CD4-positive, CD25-positive, alpha-beta regulatory T cell (primary cell): ENCODE results near the gene CAB39. TPM values are rescaled to one million over a fixed set of nuclear protein-coding genes. Genes with fewer than 3 reads are reported as not detected.
A peak's percentile ranks its signal among the peaks of the same experiment; 100 is the strongest.

ENCODE experiments used
- ATAC-seq, 2 donors: fragments of 150-1000 bp; cut with Tn5 transposase; one replicate each; pipeline ENCODE4 v1.10.0; 2021; ENCODE audit warnings: low read depth in 2 of 2, moderate number of reproducible peaks in 2 of 2, moderate library complexity in 1 of 2
- DNase-seq, 3 donors: peaks; one replicate each; pipeline versions ENCODE4 v3.0.0 to v3.0.0-alpha.2; 2012 to 2022; ENCODE audit warnings: mixed read lengths in 1 of 3
- H3K27ac ChIP-seq: one replicate; pipeline ENCODE4 v1.7.0; 2013; ENCODE audit warnings: mild to moderate bottlenecking, low read length; ENCODE audit not compliant: insufficient read depth, poor library complexity, severe bottlenecking
- H3K27me3 ChIP-seq: one replicate; pipeline ENCODE4 v1.7.0; 2013; ENCODE audit warnings: low read length; ENCODE audit not compliant: control insufficient read depth, insufficient read depth
- H3K36me3 ChIP-seq: one replicate; pipeline ENCODE4 v1.7.0; 2013; ENCODE audit warnings: mild to moderate bottlenecking, low read length, moderate library complexity; ENCODE audit not compliant: control insufficient read depth, insufficient read depth
- H3K4me1 ChIP-seq: 2 replicates; pipeline ENCODE4 v1.7.0; 2013; ENCODE audit warnings: mild to moderate bottlenecking, low read length; ENCODE audit not compliant: insufficient read depth, control insufficient read depth, poor library complexity, severe bottlenecking
- H3K4me3 ChIP-seq: one replicate; pipeline ENCODE4 v1.7.0; 2013; ENCODE audit warnings: low read depth, mild to moderate bottlenecking, low read length, moderate library complexity
- H3K9me3 ChIP-seq, 2 experiments: 1 replicate in 1 of 2; 2 replicates in 1 of 2; pipeline ENCODE4 v1.7.0; 2013; ENCODE audit warnings: low read length in 2 of 2, mild to moderate bottlenecking in 1 of 2, moderate library complexity in 1 of 2; ENCODE audit not compliant: control insufficient read depth in 2 of 2
- H3K27ac Mint-ChIP-seq, 3 donors: one replicate each; pipeline ENCODE4 v1.8.0; 2020 to 2022; ENCODE audit warnings: mild to moderate bottlenecking in 3 of 3, mixed read lengths in 3 of 3, moderate library complexity in 2 of 3
- H3K27me3 Mint-ChIP-seq: one replicate; pipeline ENCODE4 v1.8.0; 2022; ENCODE audit warnings: mild to moderate bottlenecking, mixed read lengths
- H3K36me3 Mint-ChIP-seq: one replicate; pipeline ENCODE4 v1.8.0; 2020; ENCODE audit warnings: mixed read lengths
- H3K4me1 Mint-ChIP-seq, 4 donors: one replicate each; pipeline ENCODE4 v1.8.0; 2020 to 2022; ENCODE audit warnings: mixed read lengths in 4 of 4, mild to moderate bottlenecking in 1 of 4
- H3K4me3 Mint-ChIP-seq, 4 donors: one replicate each; pipeline ENCODE4 v1.8.0; 2020 to 2022; ENCODE audit warnings: mild to moderate bottlenecking in 4 of 4, mixed read lengths in 4 of 4, moderate library complexity in 3 of 4
- H3K9me3 Mint-ChIP-seq, 7 donors: one replicate each; pipeline ENCODE4 v1.8.0; 2020 to 2022; ENCODE audit warnings: mixed read lengths in 7 of 7, mild to moderate bottlenecking in 3 of 7, moderate library complexity in 2 of 7
- polyA plus RNA-seq, 4 donors: library from polyadenylated mRNA; unstranded; fragments of 300-500 nt; fragmentation: Illumina TruSeq; gene quantifications; one replicate each; pipeline ENCODE4 v1.2.3, GENCODE V29; 2021
- total RNA-seq: library from RNA; stranded (reverse); gene quantifications from one replicate; pipeline ENCODE4 v1.2.3, GENCODE V29; 2022

CAB39 gene
- total RNA-seq (114 TPM), polyA plus RNA-seq (10 to 100 TPM; 64.3 to 88.4 (median 78.3) TPM)

- no peaks in the 10 kb centered on the region for H3K36me3 ChIP-seq
- H3K4me1 ChIP-seq = peaks cover 46% of the 10 kb centered on the region
- Mint-ChIP-seq H3K27me3 (peaks cover 6% of the 10 kb centered on the region), H3K9me3 (no peaks in the 10 kb centered on the region), H3K36me3 (peaks cover 4% of the 10 kb centered on the region), H3K4me3 (peak within 1 kb of the TSS; percentile 96 to 99 (median 96)), H3K4me1 (peaks cover 20 to 45% (median 34%) of the 10 kb centered on the region in 4 donors), H3K27ac (peak within 1 kb of the TSS; percentile 96 to 98 (median 97))
- peak; percentile 87 to 88 for ATAC-seq
- no peaks in the 10 kb centered on the region for H3K9me3 ChIP-seq
- no peaks in the 10 kb centered on the region for H3K27me3 ChIP-seq
- peak within 1 kb of the TSS; percentile 87 for H3K27ac ChIP-seq
- peak within 1 kb of the TSS; percentile 96 for H3K4me3 ChIP-seq
- DNase-seq = peak; percentile 84 to 93 (median 89)
Observed at GRCh38 chr2:230712443-230713330, at the start of gene CAB39. CAB39 (plus strand) TSS chr2:230712842; CDS start chr2:230760002, 47,160 bp downstream.

- Mint-ChIP-seq H3K9me3 (peaks cover 0 to 2% (median 0%) of the 10 kb centered on the region in 7 donors), H3K4me3 (peak overlapping the region; percentile 38 to 80 (median 69)), H3K36me3 (no peaks in the 10 kb centered on the region), H3K27ac (peak overlapping the region; percentile 86 to 96 (median 91)), H3K27me3 (no peaks in the 10 kb centered on the region), H3K4me1 (peaks cover 45 to 93% (median 60%) of the 10 kb centered on the region in 4 donors)
- Histone ChIP-seq H3K4me3 (peak overlapping the region; percentile 10), H3K27ac (no peak overlapping the region), H3K27me3 (no peaks in the 10 kb centered on the region), H3K36me3 (no peaks in the 10 kb centered on the region), H3K4me1 (peaks cover 88% of the 10 kb centered on the region), H3K9me3 (no peaks in the 10 kb centered on the region)
- ATAC-seq = no peak
- peak in 1 of 3 donors; percentile 52 for DNase-seq
Observed at GRCh38 chr2:230664128-230664527, 48.5 kb upstream of the CAB39 start.

- H3K4me1 Mint-ChIP-seq = peaks cover 44 to 87% (median 57%) of the 10 kb centered on the region in 4 donors
- H3K9me3 Mint-ChIP-seq = peaks cover 0 to 2% (median 0%) of the 10 kb centered on the region in 7 donors
- no peak overlapping the region for H3K27ac ChIP-seq
- H3K9me3 ChIP-seq = no peaks in the 10 kb centered on the region
- no peak overlapping the region for H3K4me3 ChIP-seq
- ATAC-seq (no peak), DNase-seq (no peak)
- H3K27me3 ChIP-seq = no peaks in the 10 kb centered on the region
- H3K27ac Mint-ChIP-seq = peak overlapping the region; percentile 86 to 96 (median 91)
- H3K27me3 Mint-ChIP-seq = no peaks in the 10 kb centered on the region
- no peaks in the 10 kb centered on the region for H3K36me3 Mint-ChIP-seq
- H3K4me3 Mint-ChIP-seq = peak overlapping the region in 3 of 4 donors; percentile 50 to 80 (median 75)
- peaks cover 84% of the 10 kb centered on the region for H3K4me1 ChIP-seq
- no peaks in the 10 kb centered on the region for H3K36me3 ChIP-seq
Observed at GRCh38 chr2:230664844-230665243, 47.8 kb upstream of the CAB39 start.

- Mint-ChIP-seq H3K4me1 (peaks cover 44 to 84% (median 57%) of the 10 kb centered on the region in 4 donors), H3K27ac (peak overlapping the region; percentile 86 to 96 (median 91)), H3K4me3 (peak overlapping the region in 3 of 4 donors; percentile 0 to 80 (median 75)), H3K36me3 (no peaks in the 10 kb centered on the region), H3K9me3 (peaks cover 0 to 2% (median 0%) of the 10 kb centered on the region in 7 donors), H3K27me3 (no peaks in the 10 kb centered on the region)
- ATAC-seq (no peak), DNase-seq (no peak)
- H3K4me1 ChIP-seq = peaks cover 80% of the 10 kb centered on the region
- H3K36me3 ChIP-seq = no peaks in the 10 kb centered on the region
- no peaks in the 10 kb centered on the region for H3K27me3 ChIP-seq
- no peak overlapping the region for H3K4me3 ChIP-seq
- H3K27ac ChIP-seq = no peak overlapping the region
- no peaks in the 10 kb centered on the region for H3K9me3 ChIP-seq
Observed at GRCh38 chr2:230665263-230665691, 47.4 kb upstream of the CAB39 start.

GRCh38 chr2:230666446-230666845 is 46.2 kb upstream of the CAB39 start:
- ATAC-seq (no peak), DNase-seq (no peak)
- no peak overlapping the region for H3K4me3 ChIP-seq
- Mint-ChIP-seq H3K9me3 (peaks cover 0 to 2% (median 0%) of the 10 kb centered on the region in 7 donors), H3K36me3 (no peaks in the 10 kb centered on the region), H3K4me1 (peaks cover 44 to 78% (median 47%) of the 10 kb centered on the region in 4 donors), H3K27ac (no peak overlapping the region), H3K27me3 (no peaks in the 10 kb centered on the region), H3K4me3 (peak overlapping the region in 1 of 4 donors; percentile 67)
- no peaks in the 10 kb centered on the region for H3K9me3 ChIP-seq
- peaks cover 68% of the 10 kb centered on the region for H3K4me1 ChIP-seq
- no peaks in the 10 kb centered on the region for H3K27me3 ChIP-seq
- no peak overlapping the region for H3K27ac ChIP-seq
- no peaks in the 10 kb centered on the region for H3K36me3 ChIP-seq

GRCh38 chr2:230666885-230667712 is 45.5 kb upstream of the CAB39 start:
- no peak for ATAC-seq
- Mint-ChIP-seq H3K27ac (no peak overlapping the region), H3K27me3 (no peaks in the 10 kb centered on the region), H3K4me3 (peak overlapping the region in 1 of 4 donors; percentile 71), H3K9me3 (peaks cover 0 to 2% (median 0%) of the 10 kb centered on the region in 7 donors), H3K4me1 (peaks cover 41 to 72% (median 43%) of the 10 kb centered on the region in 4 donors), H3K36me3 (no peaks in the 10 kb centered on the region)
- H3K27ac ChIP-seq = no peak overlapping the region
- no peaks in the 10 kb centered on the region for H3K9me3 ChIP-seq
- peaks cover 61% of the 10 kb centered on the region for H3K4me1 ChIP-seq
- no peak for DNase-seq
- H3K27me3 ChIP-seq = no peaks in the 10 kb centered on the region
- H3K36me3 ChIP-seq = no peaks in the 10 kb centered on the region
- no peak overlapping the region for H3K4me3 ChIP-seq

GRCh38 chr2:230668184-230668938 is 44.3 kb upstream of the CAB39 start:
- Histone ChIP-seq H3K36me3 (no peaks in the 10 kb centered on the region), H3K27me3 (no peaks in the 10 kb centered on the region), H3K27ac (no peak overlapping the region), H3K4me3 (no peak overlapping the region), H3K4me1 (peaks cover 49% of the 10 kb centered on the region), H3K9me3 (no peaks in the 10 kb centered on the region)
- H3K4me3 Mint-ChIP-seq = peak overlapping the region in 1 of 4 donors; percentile 71
- H3K27ac Mint-ChIP-seq = peak overlapping the region; percentile 62 to 76 (median 67)
- no peaks in the 10 kb centered on the region for H3K36me3 Mint-ChIP-seq
- ATAC-seq (peak; percentile 20 to 28), DNase-seq (no peak)
- H3K4me1 Mint-ChIP-seq = peaks cover 29 to 59% (median 31%) of the 10 kb centered on the region in 4 donors
- no peaks in the 10 kb centered on the region for H3K27me3 Mint-ChIP-seq
- peaks cover 0 to 2% (median 0%) of the 10 kb centered on the region in 7 donors for H3K9me3 Mint-ChIP-seq
